CD14-positive monocyte (primary cell): ENCODE data around the gene IFNA2. TPM values are rescaled to one million over a fixed set of nuclear protein-coding genes. Genes with fewer than 3 reads are reported as not detected.
A peak's percentile ranks its signal among the peaks of the same experiment; 100 is the strongest.

Source experiments
- DNase-seq, 3 donors: peaks; one replicate each; pipeline ENCODE4 v3.0.0-alpha.2; 2011 to 2022
- H2AFZ ChIP-seq: 2 replicates; pipeline ENCODE4 v1.6.0; 2012; ENCODE audit warnings: mild to moderate bottlenecking, low read depth, low read length, inconsistent platforms; ENCODE audit not compliant: insufficient read depth, poor library complexity, severe bottlenecking
- H3K27ac ChIP-seq, 2 donors: 1 replicate in 1 of 2; 2 replicates in 1 of 2; pipeline ENCODE4 v1.5.1; 2012 to 2013; ENCODE audit warnings: low read length in 2 of 2, control low read depth in 1 of 2, inconsistent platforms in 1 of 2, low read depth in 1 of 2, mild to moderate bottlenecking in 1 of 2
- H3K27me3 ChIP-seq, 2 donors: one replicate each; pipeline versions ENCODE4 v1.6.0 to v1.6.1; 2011 to 2013; ENCODE audit warnings: low read length in 2 of 2; ENCODE audit not compliant: control insufficient read depth in 2 of 2, insufficient read depth in 2 of 2
- H3K36me3 ChIP-seq, 2 donors: replicated peaks in 1 of 2; 1 replicate in 1 of 2; 2 replicates in 1 of 2; pipeline versions ENCODE4 v1.5.1 to v1.6.1; 2012 to 2013; ENCODE audit warnings: low read length in 2 of 2, control low read depth in 1 of 2, inconsistent platforms in 1 of 2, mild to moderate bottlenecking in 1 of 2; ENCODE audit not compliant: insufficient read depth in 2 of 2, control insufficient read depth in 1 of 2
- H3K4me1 ChIP-seq, 2 donors: 1 replicate in 1 of 2; 2 replicates in 1 of 2; pipeline versions ENCODE4 v1.5.1 to v1.6.1; 2012 to 2013; ENCODE audit warnings: low read length in 2 of 2, control low read depth in 1 of 2, inconsistent platforms in 1 of 2, mild to moderate bottlenecking in 1 of 2, moderate library complexity in 1 of 2; ENCODE audit not compliant: insufficient read depth in 2 of 2, control insufficient read depth in 1 of 2
- H3K4me2 ChIP-seq: replicated peaks from 2 replicates; pipeline ENCODE3; 2012; ENCODE audit warnings: low read length, moderate library complexity, mild to moderate bottlenecking; ENCODE audit not compliant: poor library complexity, severe bottlenecking; ENCODE audit errors: extremely low read depth
- H3K4me3 ChIP-seq, 3 experiments: fragments of 200-600 bp in 1 of 3; sonication (generic) in 1 of 3; replicated peaks in 1 of 3; 1 replicate in 2 of 3; 2 replicates in 1 of 3; pipeline ENCODE4 v1.5.1; 2011 to 2013; ENCODE audit warnings: low read length in 3 of 3, mild to moderate bottlenecking in 3 of 3, control low read depth in 2 of 3, low read depth in 2 of 3, inconsistent platforms in 1 of 3, moderate library complexity in 1 of 3
- H3K79me2 ChIP-seq: 2 replicates; pipeline ENCODE4 v1.6.0; 2012; ENCODE audit warnings: mild to moderate bottlenecking, control low read depth, inconsistent platforms, low read length, moderate library complexity; ENCODE audit not compliant: insufficient read depth
- H3K9ac ChIP-seq: 2 replicates; pipeline ENCODE4 v1.6.0; 2017; ENCODE audit warnings: low read length, mild to moderate bottlenecking; ENCODE audit not compliant: insufficient read depth, poor library complexity, severe bottlenecking
- H3K9me3 ChIP-seq, 2 donors: replicated peaks in 1 of 2; 1 replicate in 1 of 2; 2 replicates in 1 of 2; pipeline versions ENCODE4 v1.5.1 to v1.6.1; 2012 to 2013; ENCODE audit warnings: low read length in 2 of 2, control low read depth in 1 of 2; ENCODE audit not compliant: control insufficient read depth in 1 of 2, insufficient read depth in 1 of 2
- H4K20me1 ChIP-seq: 2 replicates; pipeline ENCODE4 v1.6.0; 2012; ENCODE audit warnings: mild to moderate bottlenecking, low read length, control low read depth, moderate library complexity; ENCODE audit not compliant: insufficient read depth
- H3K27ac Mint-ChIP-seq, 7 donors: one replicate each; pipeline ENCODE4 v1.8.0; 2020; ENCODE audit warnings: mild to moderate bottlenecking in 7 of 7, mixed read lengths in 7 of 7, moderate library complexity in 6 of 7, inconsistent platforms in 2 of 7
- H3K27me3 Mint-ChIP-seq, 3 donors: one replicate each; pipeline ENCODE4 v1.8.0; 2021 to 2022; ENCODE audit warnings: low read depth in 3 of 3, mild to moderate bottlenecking in 3 of 3, mixed read lengths in 3 of 3, moderate library complexity in 3 of 3, inconsistent platforms in 1 of 3
- H3K36me3 Mint-ChIP-seq, 2 donors: one replicate each; pipeline ENCODE4 v1.8.0; 2020; ENCODE audit warnings: mixed read lengths in 2 of 2, inconsistent platforms in 1 of 2, mild to moderate bottlenecking in 1 of 2
- H3K4me1 Mint-ChIP-seq: one replicate; pipeline ENCODE4 v1.8.0; 2020; ENCODE audit warnings: mild to moderate bottlenecking, mixed read lengths
- H3K4me3 Mint-ChIP-seq, 2 donors: one replicate each; pipeline ENCODE4 v1.8.0; 2020; ENCODE audit warnings: mild to moderate bottlenecking in 2 of 2, mixed read lengths in 2 of 2, moderate library complexity in 1 of 2
- H3K9me3 Mint-ChIP-seq, 7 donors: one replicate each; pipeline ENCODE4 v1.8.0; 2020 to 2022; ENCODE audit warnings: mixed read lengths in 7 of 7, mild to moderate bottlenecking in 6 of 7, moderate library complexity in 6 of 7, inconsistent platforms in 2 of 7
- WGBS: methylation state at CpG from one replicate; pipeline ENCODE4 v1.1.5; 2013; ENCODE audit warnings: missing lambda C conversion rate; ENCODE audit not compliant: insufficient coverage; 5-methylcytosine and 5-hydroxymethylcytosine counted together
- intact Hi-C, 2 donors: fragments of 100-400 bp; cut with micrococcal nuclease; formaldehyde crosslinking; loops; one replicate each; pipeline versions ENCODE4 v1.15.0 to v1.15.1; 2023
- polyA plus RNA-seq, 3 donors: library from polyadenylated mRNA; depleted of rRNA in 1 of 3; unstranded in 2 of 3; stranded (reverse) in 1 of 3; fragments of 300-500 nt in 2 of 3; fragments of >200 nt in 1 of 3; fragmentation: Illumina TruSeq in 2 of 3; gene quantifications; 1 replicate in 2 of 3; 2 replicates in 1 of 3; pipeline ENCODE4 v1.2.3, GENCODE V29; 2012 to 2021
- TF ChIP-seq, protein P1 (sequence below): fragments of 200-600 bp; IDR thresholded peaks from one replicate; pipeline ENCODE4 v1.8.0; 2022; ENCODE audit warnings: antibody characterized with exemption, mild to moderate bottlenecking

Gene IFNA2
- polyA plus RNA-seq, 3 donors = not detected

- peak overlapping the region; percentile 38 for H3K9ac ChIP-seq
Measured at GRCh38 chr9:21395778-21396717, 10.8 kb upstream of the IFNA2 start.

GRCh38 chr9:21392270-21392669 is 7.1 kb upstream of the IFNA2 start:
- no peak for DNase-seq
- no peak overlapping the region for H3K4me2 ChIP-seq
- TF ChIP-seq, protein P1, sequence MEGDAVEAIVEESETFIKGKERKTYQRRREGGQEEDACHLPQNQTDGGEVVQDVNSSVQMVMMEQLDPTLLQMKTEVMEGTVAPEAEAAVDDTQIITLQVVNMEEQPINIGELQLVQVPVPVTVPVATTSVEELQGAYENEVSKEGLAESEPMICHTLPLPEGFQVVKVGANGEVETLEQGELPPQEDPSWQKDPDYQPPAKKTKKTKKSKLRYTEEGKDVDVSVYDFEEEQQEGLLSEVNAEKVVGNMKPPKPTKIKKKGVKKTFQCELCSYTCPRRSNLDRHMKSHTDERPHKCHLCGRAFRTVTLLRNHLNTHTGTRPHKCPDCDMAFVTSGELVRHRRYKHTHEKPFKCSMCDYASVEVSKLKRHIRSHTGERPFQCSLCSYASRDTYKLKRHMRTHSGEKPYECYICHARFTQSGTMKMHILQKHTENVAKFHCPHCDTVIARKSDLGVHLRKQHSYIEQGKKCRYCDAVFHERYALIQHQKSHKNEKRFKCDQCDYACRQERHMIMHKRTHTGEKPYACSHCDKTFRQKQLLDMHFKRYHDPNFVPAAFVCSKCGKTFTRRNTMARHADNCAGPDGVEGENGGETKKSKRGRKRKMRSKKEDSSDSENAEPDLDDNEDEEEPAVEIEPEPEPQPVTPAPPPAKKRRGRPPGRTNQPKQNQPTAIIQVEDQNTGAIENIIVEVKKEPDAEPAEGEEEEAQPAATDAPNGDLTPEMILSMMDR = no peak
- 91% methylated on average over 5 of the region's 6 CpGs for WGBS
- Mint-ChIP-seq H3K4me1 (peaks cover 7% of the 10 kb centered on the region), H3K27ac (no peak overlapping the region), H3K36me3 (no peaks in the 10 kb centered on the region), H3K27me3 (peaks cover 69 to 85% (median 82%) of the 10 kb centered on the region in 3 donors), H3K9me3 (peaks cover 0 to 3% (median 0%) of the 10 kb centered on the region in 7 donors), H3K4me3 (peak overlapping the region in 1 of 2 donors; percentile 49)
- intact Hi-C loops = loop anchor here in 1 of 2 donors (10.0 kb wide), 1 partner anchor 67 kb away; no protein-coding TSS in a partner anchor
- no peaks in the 10 kb centered on the region for H4K20me1 ChIP-seq
- peaks cover 8 to 10% of the 10 kb centered on the region in 2 donors for H3K4me1 ChIP-seq
- H3K79me2 ChIP-seq = no peaks in the 10 kb centered on the region
- no peak overlapping the region for H2AFZ ChIP-seq
- no peak overlapping the region for H3K27ac ChIP-seq
- H3K9me3 ChIP-seq = no peaks in the 10 kb centered on the region
- no peak overlapping the region for H3K9ac ChIP-seq
- H3K27me3 ChIP-seq = peaks cover 85 to 96% of the 10 kb centered on the region in 2 donors
- no peaks in the 10 kb centered on the region for H3K36me3 ChIP-seq
- H3K4me3 ChIP-seq = no peak overlapping the region

More at GRCh38 chr9:21395778-21396717, 10.8 kb upstream of the IFNA2 start:
- intact Hi-C loops = loop anchor here in 1 of 2 donors (10.0 kb wide), 1 partner anchor 71 kb away; no protein-coding TSS in a partner anchor
- no peaks in the 10 kb centered on the region for H3K36me3 ChIP-seq
- no peak overlapping the region for H3K27ac ChIP-seq
- H4K20me1 ChIP-seq = no peaks in the 10 kb centered on the region
- peaks cover 77 to 91% of the 10 kb centered on the region in 2 donors for H3K27me3 ChIP-seq
- DNase-seq = peak in 2 of 3 donors; percentile 31 to 46
- no peaks in the 10 kb centered on the region for H3K36me3 Mint-ChIP-seq
- peak overlapping the region in 1 of 7 donors; percentile 1 for H3K27ac Mint-ChIP-seq
- WGBS = 1% methylated on average over 36 of the region's 40 CpGs
- H3K4me3 ChIP-seq = peak overlapping the region; percentile 37 to 78 (median 38)
- no peaks in the 10 kb centered on the region for H3K79me2 ChIP-seq
- H3K4me2 ChIP-seq = peak overlapping the region; percentile 89
- TF ChIP-seq, protein P1 = peak; percentile 85
- H3K27me3 Mint-ChIP-seq = peaks cover 66 to 87% (median 78%) of the 10 kb centered on the region in 3 donors
- peaks cover 8 to 10% of the 10 kb centered on the region in 2 donors for H3K4me1 ChIP-seq
- peaks cover 0 to 5% (median 0%) of the 10 kb centered on the region in 7 donors for H3K9me3 Mint-ChIP-seq
- H3K4me3 Mint-ChIP-seq = peak overlapping the region; percentile 76 to 98
- peak overlapping the region; percentile 80 for H2AFZ ChIP-seq
- H3K9me3 ChIP-seq = no peaks in the 10 kb centered on the region
- peaks cover 10% of the 10 kb centered on the region for H3K4me1 Mint-ChIP-seq
